HG02610 (cell line): Measurements from ENCODE around the gene ANKRD62.

Source experiments
- ATAC-seq: cut with Tn5 transposase; IDR thresholded peaks from one replicate; pipeline ENCODE4 v1.9.1; 2021; ENCODE audit warnings: mild to moderate bottlenecking, moderate library complexity; ENCODE audit not compliant: unreplicated experiment

ANKRD62 gene

DNA sequence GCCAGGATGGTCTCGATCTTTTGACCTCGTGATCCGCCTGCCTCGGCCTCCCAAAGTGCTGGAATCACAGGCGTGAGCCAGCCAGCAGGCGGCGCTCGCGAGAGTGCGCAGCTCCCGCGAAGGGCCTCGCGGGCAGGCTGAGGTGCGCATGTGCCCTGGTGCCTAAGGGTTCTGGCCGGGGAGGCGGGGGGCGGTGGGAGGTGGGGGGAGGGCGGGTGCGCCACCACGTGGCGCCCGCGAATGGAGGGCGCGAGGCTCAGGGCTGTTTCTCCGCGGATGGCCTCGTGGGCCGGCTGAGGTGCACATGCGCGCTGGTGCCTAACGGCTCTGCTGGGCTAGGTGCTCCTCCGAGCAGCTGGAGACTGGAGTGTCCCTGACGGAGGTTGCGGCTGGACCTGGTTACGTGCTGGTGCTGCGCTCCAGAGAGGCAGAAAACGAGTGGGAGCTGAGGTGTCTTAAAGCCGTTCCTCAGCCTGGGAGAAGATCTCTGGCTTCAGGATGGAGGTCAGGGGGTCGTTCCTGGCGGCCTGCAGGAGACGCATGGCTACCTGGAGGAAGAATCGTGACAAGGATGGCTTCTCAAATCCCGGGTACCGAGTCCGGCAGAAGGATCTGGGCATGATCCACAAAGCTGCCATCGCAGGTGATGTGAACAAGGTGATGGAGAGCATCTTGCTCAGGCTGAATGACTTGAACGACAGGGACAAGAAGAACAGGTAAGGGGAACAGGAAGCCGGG, at the start of gene ANKRD62:
TSS of gene ANKRD62 (plus strand) at position 324 of the 738 bp plus-strand sequence. CDS start at position 499, 175 bp downstream.
- ATAC-seq: no peak

DNA sequence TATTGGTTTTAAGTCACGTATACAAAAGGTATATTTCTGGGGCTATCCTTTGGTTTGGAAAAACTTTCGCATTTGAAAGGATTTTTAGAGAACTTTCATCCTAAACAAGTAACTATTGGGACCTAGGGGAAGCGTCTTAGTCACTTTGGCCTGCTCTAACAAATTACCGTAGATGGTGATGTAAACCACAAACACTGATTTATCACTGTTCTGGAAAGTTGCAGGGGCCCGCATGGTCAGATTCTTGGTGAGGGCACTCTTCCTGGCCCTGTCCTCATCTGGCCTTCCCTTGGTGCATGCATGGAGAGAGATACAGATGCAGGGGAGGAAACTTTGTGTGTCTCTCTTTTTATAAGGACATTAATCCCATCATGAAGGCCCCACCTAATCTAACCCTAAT, 49.1 kb upstream of the ANKRD62 start:
- ATAC-seq: no peak

DNA sequence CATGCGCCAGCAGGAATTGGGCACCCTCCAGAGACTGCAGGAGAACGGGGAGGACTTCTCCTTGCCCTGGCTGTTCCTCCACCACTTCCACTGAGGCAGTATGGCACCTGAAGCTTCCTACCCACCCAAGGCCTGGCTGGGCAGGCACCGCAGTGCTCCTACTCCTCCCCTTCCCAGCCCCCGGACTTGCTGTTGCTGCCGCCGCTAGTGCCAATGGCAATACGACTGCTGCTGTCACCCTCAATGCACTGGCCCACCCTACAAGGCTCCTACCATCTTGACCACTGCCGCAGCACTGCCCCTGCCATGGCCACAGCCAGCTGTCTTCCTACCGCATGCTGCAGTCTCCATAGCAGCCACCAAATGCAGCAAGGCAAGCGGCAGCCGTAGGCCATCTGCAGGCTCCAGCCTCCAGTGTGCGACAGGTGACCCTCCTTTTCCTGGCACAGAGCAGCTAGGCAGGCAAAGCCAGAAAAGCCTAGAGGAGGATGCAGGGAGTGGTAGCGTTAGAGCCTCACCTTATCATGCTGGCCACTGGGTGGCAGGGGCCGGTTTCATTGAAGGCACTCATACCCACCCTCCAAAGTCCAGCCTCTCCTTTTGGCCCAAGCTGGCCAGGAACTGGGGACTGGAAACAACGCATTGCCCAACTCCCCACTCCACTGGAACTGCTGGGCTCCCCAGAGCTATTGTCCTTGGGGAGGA, 47.4 kb upstream of the ANKRD62 start:
- no peak for ATAC-seq

DNA sequence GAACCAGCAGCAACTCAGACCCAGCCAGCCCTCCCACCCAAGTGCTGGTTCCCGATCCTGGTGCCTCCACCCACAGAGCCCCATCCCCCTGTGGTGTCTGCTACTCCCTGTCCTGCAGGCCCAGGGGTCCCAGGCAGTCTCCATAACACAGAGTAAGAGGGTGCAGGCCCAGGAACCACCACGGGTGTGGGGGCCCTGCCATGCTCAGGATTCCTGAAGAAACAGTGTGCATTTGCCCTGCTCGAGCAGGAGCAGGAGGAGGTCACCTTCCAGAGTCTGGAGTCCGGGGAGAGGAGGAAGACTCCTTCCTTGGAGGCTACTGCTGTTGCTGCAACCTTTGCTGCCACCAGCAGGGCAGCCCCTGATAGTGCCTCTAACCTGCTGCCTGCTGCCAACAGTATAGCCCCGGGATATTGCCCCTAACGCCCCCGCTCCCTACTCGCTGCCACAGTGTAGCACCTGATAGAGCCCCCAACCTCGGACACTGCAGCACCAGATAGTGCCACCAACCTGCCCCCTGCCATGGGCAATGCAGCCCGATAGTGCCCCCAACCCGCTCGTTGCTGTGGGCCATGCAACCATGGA, 46.8 kb upstream of the ANKRD62 start:
- ATAC-seq: no peak

DNA sequence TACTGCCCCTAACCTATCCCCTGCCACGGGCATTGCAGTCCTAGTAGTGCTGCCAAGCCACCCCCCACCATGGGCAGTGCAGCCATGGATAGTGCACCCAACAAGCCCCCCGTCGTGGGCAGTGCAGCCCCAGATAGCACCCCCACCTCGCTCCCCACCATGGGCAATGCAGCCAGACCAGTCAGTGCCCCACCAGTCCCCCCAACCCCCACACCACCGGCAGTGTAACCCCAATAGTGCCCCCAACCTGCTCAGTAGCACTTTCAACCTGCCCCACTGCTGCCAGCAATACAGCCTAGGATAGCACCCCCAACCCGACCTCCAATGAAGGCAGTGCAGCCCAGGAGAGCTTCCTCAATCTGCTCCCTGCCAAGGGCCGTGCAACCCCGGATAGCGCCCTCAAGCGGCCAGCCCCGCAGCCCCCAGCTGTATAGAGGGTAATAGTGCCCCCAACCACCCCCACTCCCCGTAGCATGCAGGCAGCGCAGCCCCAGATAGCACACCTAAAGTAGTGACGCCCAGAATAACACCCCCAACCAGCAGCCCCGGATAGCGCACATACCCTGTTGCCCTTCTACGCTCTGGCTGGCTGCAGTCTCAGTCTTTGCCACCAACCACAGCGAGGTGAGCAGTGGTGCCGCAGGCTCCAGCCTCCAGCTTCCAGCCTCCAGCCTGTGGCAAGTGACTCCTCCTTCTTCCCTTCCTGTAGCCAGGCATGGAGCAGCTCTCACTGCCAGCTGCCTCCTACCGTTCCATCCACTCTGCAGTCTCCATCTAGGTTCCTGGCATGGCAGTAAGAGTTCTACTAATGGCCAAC, 45.4 kb upstream of the ANKRD62 start:
- ATAC-seq: no peak

DNA sequence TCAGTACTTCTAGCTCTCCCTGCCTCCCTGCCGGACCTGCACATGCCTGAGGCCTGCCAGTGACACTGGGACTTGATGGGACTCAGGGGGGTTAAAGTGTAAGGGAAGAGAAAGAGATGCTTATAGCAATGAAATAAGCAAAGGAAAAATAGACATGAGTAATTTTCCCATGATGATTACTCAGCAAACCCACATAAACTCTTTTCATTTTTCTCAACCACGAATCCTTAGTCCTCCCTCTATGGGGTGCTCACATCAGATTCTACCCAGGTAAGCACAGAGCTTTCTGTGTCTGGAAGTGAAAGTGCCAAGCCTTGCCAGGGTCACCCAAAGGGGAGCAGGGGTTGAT, 44.8 kb upstream of the ANKRD62 start:
- no peak for ATAC-seq

DNA sequence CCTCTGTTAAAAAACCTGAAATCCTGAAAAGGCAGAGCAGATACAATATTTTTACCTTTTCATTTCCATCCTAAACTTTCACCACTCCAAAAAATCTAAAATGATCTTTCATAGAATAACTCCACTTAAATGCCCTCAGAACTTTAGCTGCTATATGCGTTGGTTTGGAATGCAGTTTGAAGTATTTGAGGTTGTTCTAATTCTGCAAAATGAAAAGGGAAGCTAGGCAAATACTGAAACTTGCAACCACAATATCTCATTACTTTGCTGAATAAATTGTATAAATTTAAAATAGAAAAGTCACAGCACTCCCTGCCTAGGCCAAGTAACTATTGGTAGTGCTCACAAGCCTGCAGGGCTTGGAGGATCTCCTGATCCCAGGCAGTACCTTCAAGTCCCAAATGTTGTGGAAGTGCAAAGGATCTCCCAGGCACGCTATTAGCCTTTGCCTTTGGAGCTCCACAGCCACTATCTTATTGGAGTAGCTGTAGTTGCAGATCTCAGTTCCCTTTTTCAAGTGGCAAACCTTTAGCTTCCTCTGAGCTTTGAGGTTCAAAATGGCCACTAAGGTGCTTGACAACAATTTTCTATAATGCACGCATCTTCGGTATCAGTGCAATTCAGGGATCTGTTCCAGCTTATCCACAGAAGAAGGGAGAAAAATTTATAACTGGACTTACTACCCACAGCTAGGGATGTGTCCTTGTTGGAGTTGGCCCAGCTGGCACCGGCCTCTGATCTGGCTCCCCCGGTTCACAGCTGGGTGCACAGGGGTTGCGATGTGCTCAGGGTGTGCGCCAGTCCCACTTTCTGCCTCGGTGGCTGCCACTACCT, 43.4 kb upstream of the ANKRD62 start:
- ATAC-seq: peak; percentile 73

DNA sequence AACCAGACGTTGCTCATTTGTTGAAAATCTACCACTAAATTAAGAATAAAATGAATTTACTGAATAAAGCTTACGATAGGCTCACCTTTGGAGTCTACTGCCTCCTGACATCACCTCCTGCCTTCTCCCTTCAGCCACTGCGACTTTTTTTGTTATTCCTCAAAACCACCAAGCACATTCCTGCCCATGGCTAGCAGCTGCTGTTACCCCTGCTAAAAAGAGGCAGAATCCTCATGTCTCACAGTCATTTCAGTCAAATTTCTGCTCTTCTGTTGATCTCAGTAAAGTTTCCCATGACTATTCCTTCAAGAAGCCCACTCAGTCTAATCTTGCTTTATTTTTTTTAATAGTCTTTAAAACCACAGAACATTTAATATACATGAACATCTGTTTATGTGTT, 40.8 kb upstream of the ANKRD62 start:
- ATAC-seq: no peak

DNA sequence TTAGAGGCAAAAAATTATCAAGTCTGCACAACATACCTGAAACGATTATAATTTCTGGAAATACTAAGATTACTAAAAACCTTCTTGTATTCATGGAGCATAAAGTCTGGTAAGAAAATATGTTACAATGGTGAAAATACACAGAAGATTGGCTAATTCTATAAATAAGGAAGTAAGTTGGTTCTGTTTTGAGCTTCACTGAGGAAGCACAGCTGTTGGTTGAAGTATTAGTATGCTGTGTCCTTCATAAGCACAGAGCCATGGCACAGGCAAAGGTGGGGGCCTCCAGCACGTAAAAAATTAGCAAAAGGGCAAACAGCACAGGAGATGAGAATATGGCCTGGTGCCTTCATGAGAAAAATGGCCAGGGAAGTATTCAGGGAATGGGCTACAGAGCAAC, 40.4 kb upstream of the ANKRD62 start:
- ATAC-seq: peak; percentile 60

DNA sequence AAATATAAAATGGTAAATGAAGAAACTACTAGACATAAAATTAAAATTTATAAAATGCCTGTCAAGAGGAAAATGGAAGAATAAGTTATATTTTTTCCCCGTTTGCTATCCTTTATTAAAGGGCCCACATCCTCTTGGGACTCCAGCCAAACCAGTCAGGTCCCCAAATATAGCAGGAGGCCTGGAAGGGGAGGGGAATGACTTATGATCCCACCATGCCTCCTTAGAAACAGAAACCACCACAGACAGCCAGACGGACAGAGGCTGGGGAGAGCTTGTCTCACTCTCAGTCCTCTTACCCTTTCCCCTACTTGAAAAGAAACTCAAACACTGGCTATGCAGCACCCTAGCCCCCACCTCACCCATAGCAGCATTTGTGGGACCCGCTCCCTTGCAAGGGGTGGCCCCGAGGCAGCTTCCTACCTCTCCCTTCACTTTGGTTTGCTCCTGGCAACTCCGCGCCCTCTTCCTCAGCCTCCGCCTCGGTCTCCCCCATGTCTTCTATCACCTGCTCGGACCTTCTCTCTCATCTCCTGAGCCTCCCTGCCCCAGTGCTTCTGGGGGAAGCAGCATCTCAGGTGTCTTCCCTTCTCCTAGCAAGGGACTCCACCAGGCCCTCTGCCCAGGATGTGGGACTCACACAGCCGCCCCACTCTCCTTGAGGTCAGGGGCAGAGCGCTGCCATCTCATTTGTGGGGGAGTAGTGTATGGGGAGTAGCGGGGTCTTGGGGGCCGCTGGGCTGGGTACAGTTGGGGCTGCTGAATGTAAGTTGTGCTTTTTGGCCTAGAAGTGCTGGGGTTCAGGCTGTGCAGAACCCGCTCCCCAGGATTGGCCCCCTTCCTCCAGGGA, 37.4 kb upstream of the ANKRD62 start:
- ATAC-seq: no peak

DNA sequence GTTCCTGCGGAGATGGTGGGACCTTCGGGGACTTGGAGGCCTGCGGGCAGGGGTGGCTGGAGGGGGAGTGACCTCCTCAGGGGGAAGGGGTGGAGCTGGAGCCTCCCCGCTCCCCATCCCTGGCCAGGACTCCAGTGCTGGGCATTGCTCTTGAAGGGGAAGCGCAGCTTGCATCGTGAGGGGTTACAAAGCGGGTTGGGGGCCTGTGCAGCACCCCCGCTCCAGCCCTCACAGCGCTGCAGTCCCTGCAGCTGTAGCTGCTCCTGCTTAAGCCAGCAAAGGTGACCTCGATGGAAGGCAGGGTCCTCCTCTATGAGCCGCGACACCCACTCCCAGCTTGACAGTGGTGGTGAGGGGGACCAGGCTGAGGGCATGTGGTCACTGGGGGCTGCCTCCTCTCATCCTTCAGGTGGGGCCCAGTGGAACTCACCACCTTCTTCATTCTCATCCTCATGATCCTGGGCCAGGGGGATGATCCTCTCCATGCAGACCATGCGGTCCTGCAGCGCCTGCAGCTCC, 36.7 kb upstream of the ANKRD62 start:
- no peak for ATAC-seq

DNA sequence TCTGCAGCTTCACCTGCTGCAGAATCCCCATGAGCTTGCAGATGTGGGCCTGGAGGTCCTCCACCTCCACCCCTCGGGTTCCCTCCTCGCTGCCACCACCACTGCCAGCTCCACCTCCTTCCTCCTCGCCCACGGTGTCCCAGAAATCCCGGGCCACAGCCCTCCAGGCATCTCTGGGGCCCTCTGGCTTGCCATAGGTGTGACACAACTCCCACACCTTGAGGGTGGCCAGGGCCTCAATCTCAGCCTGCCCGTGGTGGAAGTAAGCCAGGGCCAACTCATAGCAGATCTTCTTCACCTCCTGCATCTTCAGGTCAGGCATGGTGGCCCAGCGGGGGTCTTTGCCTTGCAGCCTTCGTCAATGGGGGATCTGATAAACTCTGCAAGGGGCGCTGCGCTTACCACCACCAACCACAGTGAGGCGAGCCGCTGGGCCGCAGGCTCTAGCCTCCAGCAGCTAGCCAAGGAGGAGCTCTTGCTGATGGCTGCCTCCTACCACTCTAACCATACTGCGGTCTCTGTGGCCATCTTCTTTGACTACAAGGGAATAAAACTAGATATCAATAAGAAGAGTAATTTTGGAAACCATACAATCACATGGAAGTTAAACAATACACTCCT, 36.1 kb upstream of the ANKRD62 start:
- ATAC-seq: no peak

DNA sequence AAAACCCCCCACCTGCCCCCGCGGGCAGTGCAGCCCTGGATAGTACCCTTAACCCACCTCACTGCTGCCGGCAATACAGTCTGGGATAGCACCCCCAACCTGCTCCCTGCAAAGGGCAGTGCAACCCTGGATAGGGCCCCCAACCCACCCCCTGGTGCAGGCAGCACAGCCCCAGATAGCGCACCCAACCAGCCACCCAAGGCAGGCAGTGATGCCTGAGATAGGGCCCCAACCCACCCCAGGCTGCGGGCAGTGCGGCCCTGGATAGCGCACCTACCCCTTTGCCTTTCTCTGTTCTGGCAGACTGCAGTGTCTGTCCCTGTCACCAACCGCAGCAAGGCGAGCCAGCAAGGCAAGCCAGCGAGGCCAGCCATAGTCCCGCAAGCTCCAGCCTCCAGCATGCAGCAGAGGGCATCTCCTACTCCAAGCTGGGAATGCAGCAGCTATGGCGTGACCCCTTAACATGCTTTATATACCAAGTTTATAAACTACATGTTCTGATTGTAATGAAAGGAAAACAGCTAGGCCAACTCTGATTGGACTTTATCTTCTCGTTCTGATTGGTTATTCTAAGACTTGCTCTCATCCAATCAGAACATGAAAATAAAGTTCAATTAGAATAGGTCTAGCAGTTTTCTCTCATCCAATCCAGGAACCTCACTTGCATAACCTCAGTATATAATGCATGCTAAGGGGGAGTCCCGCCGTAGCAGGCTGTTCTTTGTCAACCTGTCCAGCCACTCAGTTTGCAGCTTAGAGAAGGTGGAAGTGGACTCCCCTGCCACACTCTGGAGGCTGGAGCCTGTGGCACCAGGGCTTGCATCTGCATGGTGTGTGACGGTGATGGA, 34.1 kb upstream of the ANKRD62 start:
- ATAC-seq: no peak

DNA sequence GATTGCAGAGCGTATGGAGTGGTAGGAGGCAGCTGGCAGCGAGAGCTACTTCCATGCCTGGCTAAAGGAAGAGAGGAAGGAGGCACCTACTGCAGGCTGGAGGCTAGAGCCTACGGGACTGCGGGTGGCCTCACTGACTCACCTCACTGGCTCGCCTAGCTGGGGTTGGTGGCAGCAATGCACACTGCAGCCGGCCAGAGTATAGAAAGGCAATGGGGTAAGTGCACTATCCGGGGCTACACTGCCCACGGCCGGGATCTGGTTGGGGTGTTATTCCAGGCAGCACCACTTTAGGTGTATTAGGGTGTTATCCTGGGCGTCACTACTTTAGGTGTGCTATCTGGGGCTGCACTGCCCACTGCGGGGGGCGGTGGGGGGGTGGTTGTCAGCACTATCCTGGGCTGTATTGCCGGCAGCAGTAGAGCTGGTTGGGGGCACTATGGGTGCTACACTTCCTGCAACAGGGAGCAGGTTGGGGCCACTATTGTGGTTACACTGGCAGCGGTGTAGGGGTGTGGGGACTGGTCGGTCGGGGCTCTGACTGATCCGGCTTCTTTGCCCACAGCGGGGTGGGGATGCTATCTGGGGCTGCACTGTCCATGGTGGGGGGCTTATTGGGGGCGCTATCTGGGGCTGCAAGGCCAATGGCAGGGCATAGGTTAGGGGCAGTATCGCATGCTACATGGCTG, 33.3 kb upstream of the ANKRD62 start:
- ATAC-seq: no peak

DNA sequence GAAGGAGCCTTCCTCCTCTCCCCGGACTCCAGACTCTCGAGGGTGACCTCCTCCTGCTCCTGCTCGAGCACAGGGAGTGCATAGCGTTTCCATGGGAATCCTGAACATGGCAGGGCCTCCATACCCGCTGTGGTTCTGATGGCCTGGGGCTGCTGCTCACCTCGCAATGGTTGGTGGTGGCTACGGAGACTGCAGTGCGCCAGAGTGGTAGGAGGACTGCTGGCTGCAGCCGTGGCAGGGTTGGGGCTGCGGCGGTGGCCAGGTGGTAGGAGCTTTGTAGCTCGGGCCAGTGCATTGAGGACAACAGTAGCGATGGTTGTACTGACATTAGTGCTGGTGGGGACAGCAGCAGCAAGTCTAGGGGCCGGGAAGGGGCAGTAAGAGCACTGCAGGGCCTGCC, 32.0 kb upstream of the ANKRD62 start:
- ATAC-seq: no peak

DNA sequence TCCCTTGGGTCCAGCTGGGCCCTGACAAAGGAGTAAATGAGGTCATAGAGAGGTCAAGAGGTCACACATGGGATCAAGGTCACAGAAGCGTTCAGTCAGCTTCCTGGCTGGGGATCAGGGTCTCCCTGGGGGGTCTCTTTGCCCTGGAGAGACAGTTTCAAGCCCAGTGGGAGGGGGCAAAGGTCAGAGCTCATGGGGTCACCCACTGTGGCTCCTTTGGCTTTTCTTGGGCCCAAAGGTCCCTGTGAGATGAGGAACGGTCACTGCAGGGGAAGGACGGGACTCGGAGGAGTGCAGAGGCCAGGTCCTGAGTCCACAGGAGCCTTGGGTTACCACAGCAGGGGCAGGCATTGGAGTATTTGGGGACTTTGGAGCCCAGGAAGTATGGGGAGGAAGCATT, 30.7 kb upstream of the ANKRD62 start:
- ATAC-seq: no peak

DNA sequence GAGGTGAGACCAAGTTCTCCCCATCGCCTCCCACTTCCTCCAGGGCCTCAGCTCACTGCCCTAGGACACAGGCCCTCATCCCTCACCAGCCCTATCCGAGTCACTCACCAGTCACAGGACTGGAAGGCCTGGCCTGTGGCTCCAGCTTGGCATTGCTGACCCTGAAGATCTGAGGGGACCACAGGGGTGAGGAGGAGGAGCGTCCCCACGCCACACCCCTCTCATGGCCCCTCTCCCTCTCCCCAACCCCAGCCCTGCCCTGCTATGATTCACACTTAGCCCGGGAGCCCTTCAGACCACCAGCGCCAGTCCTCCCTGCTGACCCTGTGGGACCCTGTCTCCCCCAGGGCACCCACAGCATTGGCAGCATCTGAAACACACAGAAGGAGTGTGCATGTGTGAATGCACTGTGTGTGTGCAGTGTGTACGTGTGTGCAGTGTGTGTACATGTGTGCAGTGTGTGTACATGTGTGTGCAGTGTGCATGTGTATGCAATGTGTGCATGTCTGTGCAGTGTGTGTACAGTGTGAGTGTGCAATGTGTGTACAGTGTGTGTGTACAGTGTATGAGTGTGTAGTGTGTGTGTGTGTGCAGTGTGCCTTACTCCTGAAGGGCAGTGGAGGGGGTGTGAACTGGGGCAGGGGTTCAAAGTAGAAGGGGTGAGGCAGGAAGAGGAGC, 29.4 kb upstream of the ANKRD62 start:
- no peak for ATAC-seq
